ENCODE results near the gene GPR42. TPM values are rescaled to one million over a fixed set of nuclear protein-coding genes. Genes with fewer than 3 reads are reported as not detected.

The GPR42 gene
- total and polyA plus RNA-seq, 3 experiments from 2014 or later, result not detected

- Histone ChIP-seq H3K9me3 (ENCODE audit: low read length) (no peaks in the 10 kb centered on the region), H3K27me3 (ENCODE audit: insufficient read depth, low read length, poor library complexity, severe bottlenecking) (no peaks in the 10 kb centered on the region), H3K36me3 (ENCODE audit: insufficient read depth, low read length) (no peaks in the 10 kb centered on the region), H3K4me1 (ENCODE audit: insufficient read depth, low read length) (peaks cover 27% of the 10 kb centered on the region), H3K27ac (ENCODE audit: low read depth, low read length) (no peak overlapping the region), H3K4me3 (ENCODE audit: low read length) (no peak overlapping the region)
- ChIA-PET CTCF (no interaction called here), POLR2A (no interaction called here)
- peak in 1 of 5 donors; percentile 18 for DNase-seq
- Mint-ChIP-seq H3K27ac (peak overlapping the region in 1 of 8 donors; percentile 36), H3K36me3 (no peaks in the 10 kb centered on the region), H3K4me1 (peaks cover 29 to 32% (median 32%) of the 10 kb centered on the region in 3 donors), H3K4me3 (no peak overlapping the region), H3K9me3 (peaks cover 0 to 2% (median 0%) of the 10 kb centered on the region in 5 donors), H3K27me3 (peaks cover 7 to 11% of the 10 kb centered on the region in 2 donors)
Observed at GRCh38 chr19:35348911-35349611, 21.8 kb upstream of the GPR42 start.

GRCh38 chr19:35349614-35350521 is 21.0 kb upstream of the GPR42 start:
- ChIA-PET CTCF (no interaction called here), POLR2A (no interaction called here)
- H3K27ac ChIP-seq (ENCODE audit: low read depth, low read length), result no peak overlapping the region
- peak in 1 of 5 donors; percentile 7 for DNase-seq
- Mint-ChIP-seq H3K9me3 (peaks cover 0 to 2% (median 0%) of the 10 kb centered on the region in 5 donors), H3K27me3 (peaks cover 7 to 8% of the 10 kb centered on the region in 2 donors), H3K4me1 (peaks cover 30 to 34% (median 32%) of the 10 kb centered on the region in 3 donors), H3K4me3 (no peak overlapping the region), H3K36me3 (no peaks in the 10 kb centered on the region), H3K27ac (peak overlapping the region in 1 of 8 donors; percentile 36)
- no peaks in the 10 kb centered on the region for H3K36me3 ChIP-seq (ENCODE audit: insufficient read depth, low read length)
- H3K4me3 ChIP-seq (ENCODE audit: low read length), result no peak overlapping the region
- H3K27me3 ChIP-seq (ENCODE audit: insufficient read depth, low read length, poor library complexity, severe bottlenecking), result no peaks in the 10 kb centered on the region
- no peaks in the 10 kb centered on the region for H3K9me3 ChIP-seq (ENCODE audit: low read length)
- peaks cover 27% of the 10 kb centered on the region for H3K4me1 ChIP-seq (ENCODE audit: insufficient read depth, low read length)

- no peak overlapping the region for H3K4me3 Mint-ChIP-seq
- Histone ChIP-seq H3K27ac (ENCODE audit: low read depth, low read length) (no peak overlapping the region), H3K9me3 (ENCODE audit: low read length) (no peaks in the 10 kb centered on the region), H3K4me3 (ENCODE audit: low read length) (no peak overlapping the region), H3K4me1 (ENCODE audit: insufficient read depth, low read length) (peaks cover 27% of the 10 kb centered on the region), H3K27me3 (ENCODE audit: insufficient read depth, low read length, poor library complexity, severe bottlenecking) (no peaks in the 10 kb centered on the region), H3K36me3 (ENCODE audit: insufficient read depth, low read length) (no peaks in the 10 kb centered on the region)
- H3K4me1 Mint-ChIP-seq, result peaks cover 30 to 35% (median 32%) of the 10 kb centered on the region in 3 donors
- ChIA-PET POLR2A (no interaction called here), CTCF (interaction anchor here (1.1 kb wide), 1 partner anchor 145 kb away, joined by 3 read pairs; no protein-coding TSS in a partner anchor)
- peaks cover 7% of the 10 kb centered on the region in 2 donors for H3K27me3 Mint-ChIP-seq
- H3K9me3 Mint-ChIP-seq, result peaks cover 0 to 2% (median 0%) of the 10 kb centered on the region in 5 donors
- no peak for DNase-seq
- no peaks in the 10 kb centered on the region for H3K36me3 Mint-ChIP-seq
- H3K27ac Mint-ChIP-seq, result no peak overlapping the region
Observed at GRCh38 chr19:35350591-35350990, 20.3 kb upstream of the GPR42 start.

GRCh38 chr19:35351411-35352176 is 19.3 kb upstream of the GPR42 start:
- Histone ChIP-seq H3K9me3 (ENCODE audit: low read length) (no peaks in the 10 kb centered on the region), H3K27me3 (ENCODE audit: insufficient read depth, low read length, poor library complexity, severe bottlenecking) (no peaks in the 10 kb centered on the region), H3K4me1 (ENCODE audit: insufficient read depth, low read length) (peaks cover 21% of the 10 kb centered on the region), H3K4me3 (ENCODE audit: low read length) (no peak overlapping the region), H3K27ac (ENCODE audit: low read depth, low read length) (no peak overlapping the region), H3K36me3 (ENCODE audit: insufficient read depth, low read length) (no peaks in the 10 kb centered on the region)
- DNase-seq, result peak in 1 of 5 donors; percentile 35
- CTCF ChIA-PET, result interaction anchor here (1.1 to 4.3 kb wide), 5 partner anchors 117 to 144 kb away, joined by 3 to 37 read pairs (median 12); no protein-coding TSS in a partner anchor
- H3K36me3 Mint-ChIP-seq, result no peaks in the 10 kb centered on the region
- H3K27ac Mint-ChIP-seq, result no peak overlapping the region
- POLR2A ChIA-PET, result no interaction called here
- H3K4me3 Mint-ChIP-seq, result no peak overlapping the region
- H3K27me3 Mint-ChIP-seq, result peaks cover under 1 to 6% of the 10 kb centered on the region in 2 donors
- peaks cover 20 to 25% (median 22%) of the 10 kb centered on the region in 3 donors for H3K4me1 Mint-ChIP-seq
- peaks cover 0 to under 1% (median 0%) of the 10 kb centered on the region in 5 donors for H3K9me3 Mint-ChIP-seq

GRCh38 chr19:35352177-35352447 is 18.8 kb upstream of the GPR42 start:
- ChIA-PET CTCF (interaction anchor here (0.8 to 4.3 kb wide), 11 partner anchors 9 to 158 kb away, joined by 3 to 37 read pairs (median 7); no protein-coding TSS in a partner anchor), POLR2A (no interaction called here)
- Mint-ChIP-seq H3K9me3 (no peaks in the 10 kb centered on the region), H3K4me3 (no peak overlapping the region), H3K4me1 (peaks cover 15 to 20% (median 16%) of the 10 kb centered on the region in 3 donors), H3K27ac (no peak overlapping the region), H3K36me3 (no peaks in the 10 kb centered on the region), H3K27me3 (peaks cover 1 to 4% of the 10 kb centered on the region in 2 donors)
- no peak for DNase-seq
- H3K4me1 ChIP-seq (ENCODE audit: insufficient read depth, low read length), result peaks cover 16% of the 10 kb centered on the region
- H3K27ac ChIP-seq (ENCODE audit: low read depth, low read length), result no peak overlapping the region
- no peak overlapping the region for H3K4me3 ChIP-seq (ENCODE audit: low read length)
- no peaks in the 10 kb centered on the region for H3K36me3 ChIP-seq (ENCODE audit: insufficient read depth, low read length)
- no peaks in the 10 kb centered on the region for H3K27me3 ChIP-seq (ENCODE audit: insufficient read depth, low read length, poor library complexity, severe bottlenecking)
- no peaks in the 10 kb centered on the region for H3K9me3 ChIP-seq (ENCODE audit: low read length)

- DNase-seq, result peak; percentile 53 to 78 (median 62)
- no peaks in the 10 kb centered on the region for H3K27me3 ChIP-seq (ENCODE audit: insufficient read depth, low read length, poor library complexity, severe bottlenecking)
- peaks cover 11% of the 10 kb centered on the region for H3K4me1 ChIP-seq (ENCODE audit: insufficient read depth, low read length)
- H3K36me3 ChIP-seq (ENCODE audit: insufficient read depth, low read length), result no peaks in the 10 kb centered on the region
- H3K27ac Mint-ChIP-seq, result peak overlapping the region in 1 of 8 donors; percentile 38
- ChIA-PET CTCF (interaction anchor here (0.7 to 4.3 kb wide), 18 partner anchors 9 to 158 kb away, joined by 3 to 37 read pairs (median 4); no protein-coding TSS in a partner anchor), POLR2A (no interaction called here)
- no peaks in the 10 kb centered on the region for H3K9me3 ChIP-seq (ENCODE audit: low read length)
- no peak overlapping the region for H3K27ac ChIP-seq (ENCODE audit: low read depth, low read length)
- H3K4me3 ChIP-seq (ENCODE audit: low read length), result no peak overlapping the region
- no peak overlapping the region for H3K4me3 Mint-ChIP-seq
- no peaks in the 10 kb centered on the region for H3K36me3 Mint-ChIP-seq
- peaks cover 4 to 5% of the 10 kb centered on the region in 2 donors for H3K27me3 Mint-ChIP-seq
- H3K9me3 Mint-ChIP-seq, result no peaks in the 10 kb centered on the region
- peaks cover 9 to 14% (median 12%) of the 10 kb centered on the region in 3 donors for H3K4me1 Mint-ChIP-seq
Observed at GRCh38 chr19:35352448-35353304, 18.2 kb upstream of the GPR42 start.

- H3K27me3 ChIP-seq (ENCODE audit: insufficient read depth, low read length, poor library complexity, severe bottlenecking), result no peaks in the 10 kb centered on the region
- H3K27ac ChIP-seq (ENCODE audit: low read depth, low read length), result no peak overlapping the region
- POLR2A ChIA-PET, result no interaction called here
- Mint-ChIP-seq H3K27ac (no peak overlapping the region), H3K4me3 (no peak overlapping the region), H3K4me1 (peaks cover 10 to 14% (median 14%) of the 10 kb centered on the region in 3 donors), H3K9me3 (no peaks in the 10 kb centered on the region), H3K36me3 (no peaks in the 10 kb centered on the region), H3K27me3 (peaks cover 8 to 13% of the 10 kb centered on the region in 2 donors)
- CTCF ChIA-PET, result interaction anchor here (1.3 to 4.3 kb wide), 11 partner anchors 76 to 157 kb away, joined by 3 to 37 read pairs (median 8); no protein-coding TSS in a partner anchor
- H3K4me1 ChIP-seq (ENCODE audit: insufficient read depth, low read length), result peaks cover 6% of the 10 kb centered on the region
- no peaks in the 10 kb centered on the region for H3K36me3 ChIP-seq (ENCODE audit: insufficient read depth, low read length)
- no peaks in the 10 kb centered on the region for H3K9me3 ChIP-seq (ENCODE audit: low read length)
- H3K4me3 ChIP-seq (ENCODE audit: low read length), result no peak overlapping the region
- DNase-seq, result no peak
Observed at GRCh38 chr19:35353635-35354034, 17.2 kb upstream of the GPR42 start.
